H1 (cell line): Measurements from ENCODE around the gene CFAP91. TPM values are rescaled to one million over a fixed set of nuclear protein-coding genes. Genes with fewer than 3 reads are reported as not detected.

ENCODE experiments used
- CTCF ChIA-PET: fragments of 300-600 bp; sonication (Branson Sonifier 250); formaldehyde crosslinking; loops from one replicate; lab custom pipeline; 2021; ENCODE audit not compliant: partially characterized antibody; lab: Charles Lee
- POLR2A ChIA-PET: fragments of 300-600 bp; sonication (Branson Sonifier 250); formaldehyde crosslinking; loops from one replicate; lab custom pipeline; 2021; ENCODE audit warnings: inconsistent platforms; ENCODE audit not compliant: partially characterized antibody; lab: Charles Lee
- DNase-seq, 2 experiments: peaks; one replicate each; pipeline versions ENCODE4 v3.0.0 to v3.0.0-alpha.2; 2010 to 2022; ENCODE audit warnings: low spot score in 2 of 2, low read depth in 1 of 2, mixed read lengths in 1 of 2
- FAIRE-seq: peaks from 2 replicates; lab custom pipeline; 2011; peaks lifted over from hg19 to GRCh38; lab: Jason Lieb, UNC
- H2AFZ ChIP-seq: 2 replicates; pipeline ENCODE4 v1.8.1; 2012; ENCODE audit warnings: low read length, inconsistent platforms
- H2AK5ac ChIP-seq: 2 replicates; pipeline ENCODE4 v1.6.1; 2013; ENCODE audit warnings: low read depth, low read length
- H2BK120ac ChIP-seq: replicated peaks from 2 replicates; pipeline ENCODE3; 2013; ENCODE audit warnings: low read depth, low read length, inconsistent platforms
- H2BK12ac ChIP-seq: 2 replicates; pipeline ENCODE4 v1.6.1; 2013; ENCODE audit warnings: low read depth, low read length
- H2BK15ac ChIP-seq: 2 replicates; pipeline ENCODE4 v1.6.1; 2013; ENCODE audit warnings: low read length
- H2BK20ac ChIP-seq: 2 replicates; pipeline ENCODE4 v1.6.1; 2013; ENCODE audit warnings: low read length
- H2BK5ac ChIP-seq: 2 replicates; pipeline ENCODE4 v1.6.1; 2013; ENCODE audit warnings: low read depth, low read length
- H3K14ac ChIP-seq: 2 replicates; pipeline ENCODE4 v1.6.1; 2013; ENCODE audit warnings: inconsistent platforms; ENCODE audit not compliant: insufficient read length
- H3K18ac ChIP-seq: 2 replicates; pipeline ENCODE4 v1.6.1; 2013; ENCODE audit warnings: low read length; ENCODE audit errors: extremely low read depth
- H3K23ac ChIP-seq: 2 replicates; pipeline ENCODE4 v1.6.1; 2013; ENCODE audit warnings: inconsistent platforms; ENCODE audit not compliant: insufficient read length
- H3K23me2 ChIP-seq: 2 replicates; pipeline ENCODE4 v1.6.1; 2013; ENCODE audit warnings: low read depth, low read length
- H3K27ac ChIP-seq: 2 replicates; pipeline ENCODE4 v1.6.1; 2011; ENCODE audit warnings: low read depth, low read length, inconsistent platforms
- H3K27me3 ChIP-seq, 4 experiments: replicated peaks in 1 of 4; 1 replicate in 1 of 4; 2 replicates in 3 of 4; pipeline versions ENCODE4 v1.6.1 to v1.8.1; 2011 to 2013; ENCODE audit warnings: low read length in 3 of 4, mild to moderate bottlenecking in 3 of 4, inconsistent platforms in 2 of 4, mixed read lengths in 2 of 4, moderate library complexity in 1 of 4; ENCODE audit not compliant: control insufficient read depth in 3 of 4, insufficient read depth in 3 of 4; ENCODE audit errors: extremely low read depth in 1 of 4
- H3K36me3 ChIP-seq, 4 experiments: 2 replicates each; pipeline versions ENCODE4 v1.6.1 to v1.8.1; 2011 to 2013; ENCODE audit warnings: mild to moderate bottlenecking in 4 of 4, low read length in 3 of 4, moderate library complexity in 2 of 4, control low read depth in 1 of 4, inconsistent platforms in 1 of 4; ENCODE audit not compliant: insufficient read depth in 4 of 4, control insufficient read depth in 2 of 4
- H3K4ac ChIP-seq: replicated peaks from 2 replicates; pipeline ENCODE3; 2013; ENCODE audit warnings: low read length, low read depth, mixed read lengths, inconsistent platforms; ENCODE audit not compliant: insufficient read length
- H3K4me1 ChIP-seq, 4 experiments: replicated peaks in 1 of 4; 1 replicate in 1 of 4; 2 replicates in 3 of 4; pipeline versions ENCODE4 v1.6.1 to v1.8.1; 2011 to 2013; ENCODE audit warnings: low read length in 3 of 4, inconsistent platforms in 2 of 4, mixed read lengths in 1 of 4; ENCODE audit not compliant: insufficient read depth in 4 of 4, control insufficient read depth in 3 of 4
- H3K4me2 ChIP-seq, 2 experiments: 2 replicates each; pipeline versions ENCODE4 v1.6.1 to v1.8.1; 2011 to 2013; ENCODE audit warnings: low read depth in 2 of 2, low read length in 2 of 2, control low read depth in 1 of 2, inconsistent platforms in 1 of 2, mild to moderate bottlenecking in 1 of 2; ENCODE audit not compliant: insufficient read depth in 1 of 2
- H3K4me3 ChIP-seq, 4 experiments: fragments of 200-600, 300-600 bp in 1 of 4; sonication (generic), shearing (Covaris generic), sonication (Bioruptor Twin) in 1 of 4; 2 replicates each; pipeline versions ENCODE4 v1.5.1 to v1.8.1; 2011 to 2016; ENCODE audit warnings: low read length in 4 of 4, low read depth in 3 of 4, control low read depth in 2 of 4, inconsistent platforms in 2 of 4, mild to moderate bottlenecking in 2 of 4, mixed read lengths in 1 of 4, moderate library complexity in 1 of 4; ENCODE audit not compliant: insufficient read depth in 2 of 4; ENCODE audit errors: extremely low read depth in 1 of 4
- H3K56ac ChIP-seq: replicated peaks from 2 replicates; pipeline ENCODE3; 2013; ENCODE audit warnings: low read depth, mild to moderate bottlenecking, mixed read lengths, low read length, inconsistent platforms; ENCODE audit not compliant: insufficient read length
- H3K79me1 ChIP-seq: 2 replicates; pipeline ENCODE4 v1.6.1; 2013; ENCODE audit warnings: low read depth, low read length, control low read depth
- H3K79me2 ChIP-seq, 2 experiments: 2 replicates each; pipeline versions ENCODE4 v1.6.1 to v1.8.1; 2012 to 2013; ENCODE audit warnings: low read length in 2 of 2, mild to moderate bottlenecking in 2 of 2, inconsistent platforms in 1 of 2; ENCODE audit not compliant: insufficient read depth in 2 of 2, control insufficient read depth in 1 of 2
- H3K9ac ChIP-seq, 4 experiments: replicated peaks in 1 of 4; 1 replicate in 1 of 4; 2 replicates in 3 of 4; pipeline versions ENCODE4 v1.6.1 to v1.8.1; 2011 to 2013; ENCODE audit warnings: low read depth in 3 of 4, low read length in 3 of 4, control low read depth in 2 of 4, mild to moderate bottlenecking in 2 of 4, moderate library complexity in 2 of 4, inconsistent platforms in 1 of 4; ENCODE audit errors: extremely low read depth in 1 of 4
- H3K9me3 ChIP-seq, 2 experiments: 2 replicates each; pipeline versions ENCODE4 v1.6.1 to v1.8.1; 2012 to 2013; ENCODE audit warnings: mild to moderate bottlenecking in 2 of 2, moderate library complexity in 2 of 2, control low read depth in 1 of 2, inconsistent platforms in 1 of 2, low read depth in 1 of 2, low read length in 1 of 2, mixed read lengths in 1 of 2; ENCODE audit not compliant: insufficient read depth in 2 of 2
- H4K20me1 ChIP-seq, 2 experiments: replicated peaks in 1 of 2; 2 replicates each; pipeline versions ENCODE3 to v1.8.1; 2011 to 2013; ENCODE audit warnings: inconsistent platforms in 2 of 2, low read length in 2 of 2, mild to moderate bottlenecking in 1 of 2; ENCODE audit not compliant: insufficient read depth in 2 of 2, control insufficient read depth in 1 of 2
- H4K5ac ChIP-seq: 2 replicates; pipeline ENCODE4 v1.6.1; 2013; ENCODE audit warnings: low read length, low read depth, mixed read lengths, inconsistent platforms; ENCODE audit not compliant: insufficient read length
- H4K8ac ChIP-seq: 2 replicates; pipeline ENCODE4 v1.8.0; 2013; ENCODE audit warnings: mild to moderate bottlenecking, moderate library complexity, low read length, inconsistent platforms; ENCODE audit not compliant: insufficient read depth; ENCODE audit errors: extremely low read depth
- H4K91ac ChIP-seq: replicated peaks from 2 replicates; pipeline ENCODE3; 2013; ENCODE audit warnings: low read length, mixed read lengths, inconsistent platforms; ENCODE audit not compliant: insufficient read length
- KDM4A ChIP-seq: IDR thresholded peaks from one replicate; pipeline ENCODE4 v1.7.1; 2012; ENCODE audit warnings: low read depth, mild to moderate bottlenecking, moderate library complexity, low read length, inconsistent platforms; ENCODE audit not compliant: severe bottlenecking
- WGBS, 2 experiments: shearing (Covaris generic) in 1 of 2; methylation state at CpG; one replicate each; pipeline versions ENCODE4 v1.1.6 to v1.1.7; 2013 to 2015; ENCODE audit warnings: low lambda C conversion rate in 2 of 2, mixed read lengths in 2 of 2, inconsistent platforms in 1 of 2, low coverage in 1 of 2, missing lambda C conversion rate in 1 of 2; ENCODE audit not compliant: insufficient replicate concordance in 2 of 2, insufficient coverage in 1 of 2, insufficient read length in 1 of 2; ENCODE audit errors: extremely low coverage in 1 of 2, missing lambda C conversion rate in 1 of 2; 5-methylcytosine and 5-hydroxymethylcytosine counted together
- polyA plus RNA-seq, 7 experiments: library from polyadenylated mRNA; depleted of rRNA in 3 of 7; stranded (reverse) in 5 of 7; unstranded in 2 of 7; fragments of >200 nt in 5 of 7; fragments of 200-250 nt in 2 of 7; gene quantifications; 1 replicate in 5 of 7; 2 replicates in 1 of 7; 4 replicates in 1 of 7; pipeline versions ENCODE4 v1.2.1 to v1.2.3, GENCODE V29; 2011 to 2013; ENCODE audit warnings: missing spikeins in 2 of 7, mixed read lengths in 2 of 7
- total RNA-seq: library from RNA; stranded (reverse); fragmentation: NEBNext Ultra II Directional; extraction: Animal tissue kit (Norgen Biotek cat#: 25700); gene quantifications from 2 replicates; pipeline ENCODE4 v1.2.1, GENCODE V29; 2021

The CFAP91 gene
- total and polyA plus RNA-seq, 2 of the 8 experiments (the other 6 are each of a cell fraction or from before 2014, with no cell fraction given) = 5.4 to 7.4 TPM

DNA sequence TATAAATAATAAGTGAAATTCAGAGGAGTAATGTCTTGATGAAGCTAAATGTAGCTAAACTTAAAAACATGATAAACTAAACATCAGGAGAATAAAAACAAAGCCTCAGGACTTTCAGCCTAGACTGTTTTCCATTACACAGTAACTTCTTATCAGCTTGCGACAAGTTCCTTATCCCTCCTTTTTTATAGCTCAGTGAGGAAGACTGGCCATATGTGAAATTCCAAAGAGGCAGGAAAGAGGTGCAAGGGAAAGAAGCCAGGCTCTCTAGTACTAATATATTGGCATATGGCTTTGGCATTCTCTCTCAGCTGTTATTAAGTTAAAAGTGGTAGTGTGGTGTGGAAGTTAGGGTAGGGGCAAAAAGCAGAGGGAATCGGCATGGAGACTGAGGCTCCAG is 30.0 kb upstream of the CFAP91 start:
- Histone ChIP-seq H3K4me3 (no peak overlapping the region), H3K79me1 (no peaks in the 10 kb centered on the region), H3K27me3 (no peaks in the 10 kb centered on the region), H4K5ac (no peak overlapping the region), H2BK120ac (no peak overlapping the region), H3K79me2 (peaks cover 0 to 18% of the 10 kb centered on the region in 2 experiments; a peak in 2 of 4 replicates), H3K18ac (no peak overlapping the region), H4K20me1 (no peaks in the 10 kb centered on the region), H3K4me1 (no peaks in the 10 kb centered on the region), H4K8ac (no peak overlapping the region), H2BK15ac (no peak overlapping the region), H2BK5ac (no peak overlapping the region), H4K91ac (no peak overlapping the region), H3K4me2 (no peak overlapping the region), H3K9ac (no peak overlapping the region), H3K14ac (no peak overlapping the region), H2AK5ac (no peak overlapping the region), H3K9me3 (no peaks in the 10 kb centered on the region; a peak in 1 of 4 replicates), H3K23me2 (peaks cover 6% of the 10 kb centered on the region), H2BK20ac (no peak overlapping the region), H3K23ac (no peak overlapping the region), H2BK12ac (no peak overlapping the region), H3K27ac (no peak overlapping the region), H2AFZ (no peak overlapping the region), H3K4ac (no peak overlapping the region), H3K36me3 (peaks cover 0 to 34% (median 21%) of the 10 kb centered on the region in 4 experiments; a peak in 6 of 8 replicates), H3K56ac (no peak overlapping the region)
- ChIA-PET POLR2A (interaction anchor here (2.3 kb wide), 1 partner anchor 10 kb away, joined by 12 read pairs; no protein-coding TSS in a partner anchor), CTCF (interaction anchor here (0.9 to 2.5 kb wide), 6 partner anchors 16 to 431 kb away, joined by 3 to 8 read pairs (median 4); no protein-coding TSS in a partner anchor)
- no peak for DNase-seq
- 90% methylated on average over 2 of the region's 2 CpGs; no CpG with 5 or more reads in 1 of the 2 experiments for WGBS, 2 experiments
- FAIRE-seq = no peak
- no peak for TF ChIP-seq KDM4A
